ENCODE data around the gene NELL1. TPM values are rescaled to one million over a fixed set of nuclear protein-coding genes. Genes with fewer than 3 reads are reported as not detected.

The NELL1 gene
- total and polyA plus RNA-seq, 8 donors, result 0.24 to 1.8 (median 0.71) TPM; not detected in 2

- intact Hi-C loops (cut with DNase I), result no loop called here
- ATAC-seq (no peak), DNase-seq (no peak)
- Histone ChIP-seq H3K4me3 (no peak overlapping the region), H3K27me3 (no peaks in the 10 kb centered on the region), H3K36me3 (no peaks in the 10 kb centered on the region), H3K9me3 (no peaks in the 10 kb centered on the region), H3K4me1 (no peaks in the 10 kb centered on the region), H3K27ac (no peak overlapping the region)
- TF ChIP-seq, protein P1, sequence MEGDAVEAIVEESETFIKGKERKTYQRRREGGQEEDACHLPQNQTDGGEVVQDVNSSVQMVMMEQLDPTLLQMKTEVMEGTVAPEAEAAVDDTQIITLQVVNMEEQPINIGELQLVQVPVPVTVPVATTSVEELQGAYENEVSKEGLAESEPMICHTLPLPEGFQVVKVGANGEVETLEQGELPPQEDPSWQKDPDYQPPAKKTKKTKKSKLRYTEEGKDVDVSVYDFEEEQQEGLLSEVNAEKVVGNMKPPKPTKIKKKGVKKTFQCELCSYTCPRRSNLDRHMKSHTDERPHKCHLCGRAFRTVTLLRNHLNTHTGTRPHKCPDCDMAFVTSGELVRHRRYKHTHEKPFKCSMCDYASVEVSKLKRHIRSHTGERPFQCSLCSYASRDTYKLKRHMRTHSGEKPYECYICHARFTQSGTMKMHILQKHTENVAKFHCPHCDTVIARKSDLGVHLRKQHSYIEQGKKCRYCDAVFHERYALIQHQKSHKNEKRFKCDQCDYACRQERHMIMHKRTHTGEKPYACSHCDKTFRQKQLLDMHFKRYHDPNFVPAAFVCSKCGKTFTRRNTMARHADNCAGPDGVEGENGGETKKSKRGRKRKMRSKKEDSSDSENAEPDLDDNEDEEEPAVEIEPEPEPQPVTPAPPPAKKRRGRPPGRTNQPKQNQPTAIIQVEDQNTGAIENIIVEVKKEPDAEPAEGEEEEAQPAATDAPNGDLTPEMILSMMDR (IDR thresholded peaks at IDR 0.05), result no peak
Measured at GRCh38 chr11:20880094-20880493, 210.7 kb downstream of the NELL1 start.

GRCh38 chr11:20881328-20882079 lies 212.1 kb downstream of the NELL1 start:
- no peak for ATAC-seq
- Histone ChIP-seq H3K4me3 (no peak overlapping the region), H3K4me1 (no peaks in the 10 kb centered on the region), H3K27ac (no peak overlapping the region), H3K36me3 (no peaks in the 10 kb centered on the region), H3K9me3 (no peaks in the 10 kb centered on the region), H3K27me3 (no peaks in the 10 kb centered on the region)
- DNase-seq, result no peak
- intact Hi-C loops (cut with DNase I), result no loop called here
- TF ChIP-seq, protein P1 (IDR thresholded peaks at IDR 0.05), result no peak

- DNase-seq (no peak), ATAC-seq (no peak)
- TF ChIP-seq, protein P1 (IDR thresholded peaks at IDR 0.05), result no peak
- Histone ChIP-seq H3K9me3 (no peaks in the 10 kb centered on the region), H3K36me3 (no peaks in the 10 kb centered on the region), H3K27me3 (no peaks in the 10 kb centered on the region), H3K4me1 (no peaks in the 10 kb centered on the region), H3K27ac (no peak overlapping the region), H3K4me3 (no peak overlapping the region)
- intact Hi-C loops (cut with DNase I), result no loop called here
Measured at GRCh38 chr11:20887137-20887536, 217.8 kb downstream of the NELL1 start.

DNA sequence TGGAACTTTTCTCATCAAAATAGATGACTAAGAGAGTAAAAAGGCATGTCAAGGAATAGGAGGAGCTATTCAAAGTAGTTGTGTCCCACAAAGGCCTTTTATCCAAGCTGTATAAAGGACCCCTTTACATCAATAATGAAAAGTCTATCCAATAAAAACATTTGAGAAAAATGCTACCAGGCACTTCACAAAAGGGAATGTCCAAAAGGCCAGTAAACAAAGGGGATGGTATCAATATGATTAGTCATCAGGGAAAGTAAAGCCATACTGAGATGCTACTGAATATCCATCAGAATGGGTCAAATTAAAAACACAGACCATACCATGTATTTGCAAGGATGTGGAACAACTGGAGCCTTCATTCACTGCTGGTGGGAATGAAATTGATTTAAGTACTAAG lies 224.9 kb downstream of the NELL1 start:
- Histone ChIP-seq H3K4me1 (no peaks in the 10 kb centered on the region), H3K36me3 (no peaks in the 10 kb centered on the region), H3K27ac (no peak overlapping the region), H3K9me3 (peaks cover 0 to 10% of the 10 kb centered on the region in 2 donors), H3K4me3 (no peak overlapping the region), H3K27me3 (no peaks in the 10 kb centered on the region)
- ATAC-seq, result no peak
- intact Hi-C loops (cut with DNase I), result no loop called here
- DNase-seq, result no peak
- TF ChIP-seq, protein P1 (IDR thresholded peaks at IDR 0.05), result no peak

DNA sequence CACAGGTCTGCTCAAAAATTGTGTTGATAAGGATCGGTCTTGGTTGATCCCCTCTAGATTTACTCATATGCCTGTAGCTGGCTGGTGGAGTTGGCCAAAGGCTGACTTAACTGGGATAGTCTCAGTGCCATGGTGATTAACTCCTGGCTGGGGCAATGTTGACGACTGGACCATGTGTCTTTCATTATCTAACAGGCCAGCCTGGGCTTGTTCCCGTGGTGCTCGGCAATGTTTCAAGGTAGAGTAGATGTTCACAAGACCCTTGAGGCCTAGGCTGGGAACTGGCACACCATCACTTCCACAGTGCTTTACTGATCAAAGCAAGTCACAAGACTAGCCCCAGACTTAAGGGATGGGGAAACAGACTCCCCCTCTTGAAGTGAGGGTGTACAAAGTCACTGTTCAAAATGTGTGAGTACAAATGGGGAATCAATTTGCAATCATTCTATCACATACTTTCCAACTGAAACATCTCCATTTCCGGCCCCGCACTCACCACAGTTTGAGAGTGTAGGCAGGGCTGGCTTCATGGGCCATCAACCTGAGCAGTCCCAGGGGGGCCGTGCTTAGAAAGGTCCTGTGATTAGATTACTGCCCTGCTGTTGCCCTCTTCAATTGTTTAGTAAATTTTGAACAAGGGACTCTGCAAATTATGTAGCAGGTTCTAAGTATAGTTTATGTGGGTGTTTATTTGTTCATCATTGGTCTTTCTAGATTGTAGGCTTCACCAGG lies 240.8 kb downstream of the NELL1 start:
- H3K27ac ChIP-seq, result no peak overlapping the region
- DNase-seq (no peak), ATAC-seq (no peak)
- peaks cover 0 to 6% of the 10 kb centered on the region in 2 donors for H3K9me3 ChIP-seq
- no peaks in the 10 kb centered on the region for H3K36me3 ChIP-seq
- H3K4me3 ChIP-seq, result no peak overlapping the region
- H3K4me1 ChIP-seq, result no peaks in the 10 kb centered on the region
- TF ChIP-seq, protein P1 (IDR thresholded peaks at IDR 0.05), result no peak
- H3K27me3 ChIP-seq, result no peaks in the 10 kb centered on the region
- intact Hi-C loops (cut with DNase I), result no loop called here
